NCI-H146 treated with DMSO at 0.1 percent for 48 hours (cell line): Measurements from ENCODE around the gene SRP9.

ENCODE experiments used
- DNase-seq: peaks from one replicate; lab custom pipeline; 2025; ENCODE audit not compliant: unreplicated experiment; lab: John Stamatoyannopoulos, UW

The SRP9 gene

GRCh38 chr1:225838793-225839192, 61.2 kb downstream of the SRP9 start:
- DNase-seq, result no peak
